Vagina (tissue), 2 donors: ENCODE results near the gene SPON1.
"Not testable (repeated sequence)": the region's sequence is repeated elsewhere in the genome, so short reads cannot be mapped to it uniquely, and the experiment has no call there.

ENCODE experiments used
- CTCF ChIP-seq, 3 experiments: fragments of 450-650 bp in 2 of 3; fragments of 200-600 bp in 1 of 3; sonication (generic) in 1 of 3; IDR thresholded peaks; one replicate each; pipeline ENCODE4 v1.5.1; 2017 to 2019; ENCODE audit warnings: antibody characterized with exemption in 3 of 3, mild to moderate bottlenecking in 2 of 3, moderate library complexity in 2 of 3
- POLR2A ChIP-seq, 2 donors: fragments of 450-650 bp; IDR thresholded peaks; one replicate each; pipeline ENCODE4 v1.6.1; 2017; ENCODE audit warnings: antibody characterized with exemption in 2 of 2, mild to moderate bottlenecking in 2 of 2, moderate library complexity in 2 of 2
- POLR2AphosphoS5 ChIP-seq, 2 donors: sonication (generic); formaldehyde crosslinking; IDR thresholded peaks; one replicate each; pipeline ENCODE4 v1.9.0; 2017; ENCODE audit warnings: antibody characterized with exemption in 2 of 2, mild to moderate bottlenecking in 2 of 2, low read depth in 1 of 2; ENCODE audit not compliant: insufficient read depth in 1 of 2

- TF ChIP-seq POLR2AphosphoS5 (IDR thresholded peaks at IDR 0.05; ENCODE audit: insufficient read depth in 1 of 2, low read depth in 1 of 2); CTCF (IDR thresholded peaks at IDR 0.05); POLR2A (IDR thresholded peaks at IDR 0.05): not testable (repeated sequence)
Observed at GRCh38 chr11:13937154-13937553, 25.4 kb upstream of the SPON1 start.
